Brain microvascular endothelial cell (primary cell): ENCODE results near the gene GALNTL6.

Experiments
- DNase-seq: peaks from one replicate; pipeline ENCODE4 v3.0.0-alpha.2; 2020
- H3K27ac ChIP-seq: fragments of 250-450 bp; sonication (Bioruptor Pico); 2 replicates; pipeline ENCODE4 v1.5.1; 2020; ENCODE audit warnings: mild to moderate bottlenecking, moderate library complexity
- H3K27me3 ChIP-seq: fragments of 250-450 bp; sonication (Bioruptor Pico); replicated peaks from 2 replicates; pipeline ENCODE4 v1.5.1; 2020; ENCODE audit warnings: mild to moderate bottlenecking
- H3K36me3 ChIP-seq: fragments of 250-450 bp; sonication (Bioruptor Pico); replicated peaks from 2 replicates; pipeline ENCODE4 v1.5.1; 2020; ENCODE audit warnings: mild to moderate bottlenecking
- H3K4me3 ChIP-seq: 2 replicates; pipeline ENCODE4 v1.5.1; 2011; ENCODE audit warnings: low read depth, mild to moderate bottlenecking, control low read depth, low read length, moderate library complexity
- in situ Hi-C: cut with HindIII; loops from 2 replicates; pipeline ENCODE4 v1.10.0; 2017; ENCODE audit warnings: low sequenced_read_pairs, low pct_ligation_motif_present
- TF ChIP-seq, protein P1 (sequence below): IDR thresholded peaks from 2 replicates; pipeline ENCODE4 v1.5.1; 2011; ENCODE audit warnings: low read depth, mild to moderate bottlenecking, moderate library complexity, low read length, control low read depth, inconsistent platforms; ENCODE audit errors: missing control alignments

The GALNTL6 gene

DNA sequence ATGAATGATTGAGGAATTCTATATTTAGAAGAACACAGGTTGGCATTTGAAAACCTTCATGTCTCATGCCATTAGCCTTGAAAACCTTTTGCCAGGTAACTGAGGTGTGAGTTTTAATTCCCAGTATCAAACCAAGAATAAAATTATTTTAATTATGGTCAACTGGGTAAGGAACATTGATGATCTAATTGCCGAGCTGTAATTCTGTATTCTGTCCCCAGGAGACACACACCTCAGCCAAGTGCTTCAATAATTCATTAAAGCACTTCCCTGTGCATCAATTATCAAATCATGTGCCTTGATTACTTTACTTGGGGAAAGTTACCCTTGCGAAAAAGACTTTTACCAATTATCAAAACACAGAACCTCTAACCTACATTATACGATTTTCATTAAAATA lies 1023.5 kb downstream of the GALNTL6 start:
- TF ChIP-seq, protein P1, sequence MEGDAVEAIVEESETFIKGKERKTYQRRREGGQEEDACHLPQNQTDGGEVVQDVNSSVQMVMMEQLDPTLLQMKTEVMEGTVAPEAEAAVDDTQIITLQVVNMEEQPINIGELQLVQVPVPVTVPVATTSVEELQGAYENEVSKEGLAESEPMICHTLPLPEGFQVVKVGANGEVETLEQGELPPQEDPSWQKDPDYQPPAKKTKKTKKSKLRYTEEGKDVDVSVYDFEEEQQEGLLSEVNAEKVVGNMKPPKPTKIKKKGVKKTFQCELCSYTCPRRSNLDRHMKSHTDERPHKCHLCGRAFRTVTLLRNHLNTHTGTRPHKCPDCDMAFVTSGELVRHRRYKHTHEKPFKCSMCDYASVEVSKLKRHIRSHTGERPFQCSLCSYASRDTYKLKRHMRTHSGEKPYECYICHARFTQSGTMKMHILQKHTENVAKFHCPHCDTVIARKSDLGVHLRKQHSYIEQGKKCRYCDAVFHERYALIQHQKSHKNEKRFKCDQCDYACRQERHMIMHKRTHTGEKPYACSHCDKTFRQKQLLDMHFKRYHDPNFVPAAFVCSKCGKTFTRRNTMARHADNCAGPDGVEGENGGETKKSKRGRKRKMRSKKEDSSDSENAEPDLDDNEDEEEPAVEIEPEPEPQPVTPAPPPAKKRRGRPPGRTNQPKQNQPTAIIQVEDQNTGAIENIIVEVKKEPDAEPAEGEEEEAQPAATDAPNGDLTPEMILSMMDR = no peak
- in situ Hi-C loops = no loop called here
- Histone ChIP-seq H3K4me3 (no peak overlapping the region), H3K36me3 (no peaks in the 10 kb centered on the region), H3K27me3 (no peaks in the 10 kb centered on the region), H3K27ac (no peak overlapping the region)
- no peak for DNase-seq

DNA sequence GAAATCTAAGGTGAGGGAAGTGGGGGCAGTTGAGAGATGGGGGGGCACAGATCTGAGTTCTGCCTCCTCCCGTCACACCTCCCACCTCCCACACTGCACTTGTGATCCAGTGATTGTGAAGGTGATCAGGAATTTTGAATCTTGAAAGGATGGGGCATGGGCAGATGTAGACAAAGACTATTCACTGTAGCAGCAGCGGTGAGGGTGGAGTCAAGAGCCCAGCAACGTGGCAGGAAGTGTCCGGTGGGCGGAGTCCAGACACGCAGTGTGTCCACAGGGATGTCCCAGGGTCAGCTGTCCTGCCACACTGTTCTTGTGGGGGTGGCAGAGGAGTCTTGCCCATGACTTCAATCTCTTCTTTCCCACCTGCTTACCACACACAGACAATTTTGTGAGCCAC lies 1024.9 kb downstream of the GALNTL6 start:
- TF ChIP-seq, protein P1 = no peak
- DNase-seq = no peak
- Histone ChIP-seq H3K4me3 (no peak overlapping the region), H3K27me3 (no peaks in the 10 kb centered on the region), H3K27ac (no peak overlapping the region), H3K36me3 (no peaks in the 10 kb centered on the region)
- in situ Hi-C loops = no loop called here

DNA sequence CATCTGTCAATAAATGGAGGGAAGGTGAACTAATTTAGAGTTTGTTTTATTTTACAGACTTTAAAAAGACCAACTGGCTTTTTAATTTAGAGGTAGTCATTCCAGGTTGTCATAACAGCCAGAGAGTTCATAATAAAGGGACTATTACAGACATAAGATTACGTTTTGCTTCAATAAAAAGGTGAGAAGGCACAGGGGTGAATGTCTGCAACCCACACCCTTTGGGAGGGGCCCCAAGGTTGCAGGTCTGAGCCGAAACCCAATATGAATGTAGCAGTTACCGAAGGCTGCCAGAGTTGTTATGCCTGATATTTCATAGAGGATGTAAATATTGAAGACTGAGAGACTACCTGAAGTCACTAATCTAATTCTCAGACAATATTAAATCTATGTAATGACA lies 1025.7 kb downstream of the GALNTL6 start:
- DNase-seq = no peak
- H3K27me3 ChIP-seq = no peaks in the 10 kb centered on the region
- H3K27ac ChIP-seq = no peak overlapping the region
- no peaks in the 10 kb centered on the region for H3K36me3 ChIP-seq
- TF ChIP-seq, protein P1 = no peak
- H3K4me3 ChIP-seq = no peak overlapping the region
- in situ Hi-C loops = no loop called here

DNA sequence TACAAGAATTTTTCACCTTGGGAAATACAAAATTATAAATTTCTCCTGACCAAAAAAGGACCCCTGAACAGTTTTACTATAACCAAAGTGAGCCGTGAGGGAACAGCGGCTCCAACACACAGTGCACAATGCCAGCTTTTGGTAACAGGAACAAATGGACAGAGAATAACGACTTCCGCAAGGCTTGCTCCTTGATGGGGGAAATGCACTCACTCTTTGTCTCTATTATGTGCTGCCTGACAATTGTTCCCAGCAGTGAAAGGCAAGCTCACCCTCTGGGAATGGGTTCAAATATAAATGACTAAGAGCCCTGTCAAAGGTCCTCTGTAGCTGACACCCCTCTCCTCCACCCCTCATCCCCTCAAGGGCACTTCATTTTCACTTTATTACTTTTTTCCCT lies 1029.6 kb downstream of the GALNTL6 start:
- H3K36me3 ChIP-seq = no peaks in the 10 kb centered on the region
- DNase-seq = no peak
- no peaks in the 10 kb centered on the region for H3K27me3 ChIP-seq
- no peak overlapping the region for H3K27ac ChIP-seq
- TF ChIP-seq, protein P1 = no peak
- in situ Hi-C loops = no loop called here
- H3K4me3 ChIP-seq = no peak overlapping the region

DNA sequence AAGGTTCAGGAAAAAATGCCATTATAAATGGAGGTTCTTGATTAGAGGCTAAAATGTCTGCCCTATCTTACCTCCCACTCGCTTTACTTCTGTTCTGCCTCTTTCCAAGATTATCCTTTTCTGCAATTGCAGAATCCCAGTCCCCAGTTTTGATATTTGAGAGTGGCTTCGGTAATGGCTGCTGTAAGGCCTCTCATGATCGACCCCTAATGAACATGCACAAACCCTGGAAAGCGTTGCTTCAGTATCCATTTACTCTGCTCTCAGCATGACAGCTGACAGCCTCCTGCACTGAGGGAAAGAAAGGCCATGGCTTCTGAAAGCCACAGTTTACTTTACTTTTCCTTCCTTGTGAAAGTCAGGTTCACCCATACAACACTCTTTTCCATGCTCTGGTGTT lies 1030.0 kb downstream of the GALNTL6 start:
- TF ChIP-seq, protein P1 = no peak
- no peak for DNase-seq
- in situ Hi-C loops = no loop called here
- no peak overlapping the region for H3K27ac ChIP-seq
- H3K36me3 ChIP-seq = no peaks in the 10 kb centered on the region
- no peak overlapping the region for H3K4me3 ChIP-seq
- no peaks in the 10 kb centered on the region for H3K27me3 ChIP-seq

DNA sequence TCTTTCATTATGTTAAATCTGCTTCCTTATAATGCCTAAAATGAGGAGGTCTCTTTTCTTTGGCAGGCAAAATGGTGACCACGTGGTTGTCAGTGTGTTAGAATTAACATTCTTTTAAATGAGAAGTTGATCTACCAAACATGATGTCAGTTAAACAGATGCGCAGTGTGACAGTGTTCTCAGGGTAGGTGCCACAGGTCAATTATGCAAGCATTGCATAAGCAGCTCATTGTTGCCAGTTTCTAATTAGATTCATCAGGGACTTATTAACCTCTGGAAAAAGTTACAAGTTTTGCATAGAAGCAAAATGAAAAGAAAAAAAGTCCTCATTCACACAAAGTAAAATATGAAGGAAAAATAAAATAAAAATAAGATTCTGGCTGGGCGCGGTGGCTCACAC lies 1031.4 kb downstream of the GALNTL6 start:
- H3K36me3 ChIP-seq = no peaks in the 10 kb centered on the region
- in situ Hi-C loops = no loop called here
- no peak for DNase-seq
- TF ChIP-seq, protein P1 = no peak
- H3K27ac ChIP-seq = no peak overlapping the region
- H3K4me3 ChIP-seq = no peak overlapping the region
- no peaks in the 10 kb centered on the region for H3K27me3 ChIP-seq
